Fibroblast of lung (primary cell): ENCODE data around the gene ANKS1A. TPM values are rescaled to one million over a fixed set of nuclear protein-coding genes. Genes with fewer than 3 reads are reported as not detected.

Experiments
- DNase-seq, 2 donors: peaks; one replicate each; pipeline versions ENCODE4 v3.0.0 to v3.0.0-alpha.2; 2010; ENCODE audit warnings: low read depth in 2 of 2
- H2AFZ ChIP-seq: 2 replicates; pipeline ENCODE4 v1.5.1; 2012; ENCODE audit warnings: low read length, control low read depth, inconsistent platforms
- H3K27ac ChIP-seq: 2 replicates; pipeline ENCODE4 v1.5.1; 2011; ENCODE audit warnings: low read length, control low read depth; ENCODE audit not compliant: insufficient read depth
- H3K27me3 ChIP-seq: 2 replicates; pipeline ENCODE4 v1.5.1; 2011; ENCODE audit warnings: mild to moderate bottlenecking, low read length; ENCODE audit not compliant: control insufficient read depth, insufficient read depth
- H3K36me3 ChIP-seq: 2 replicates; pipeline ENCODE4 v1.5.1; 2011; ENCODE audit warnings: low read length; ENCODE audit not compliant: control insufficient read depth, insufficient read depth
- H3K4me1 ChIP-seq: 2 replicates; pipeline ENCODE4 v1.5.1; 2011; ENCODE audit warnings: low read length; ENCODE audit not compliant: control insufficient read depth, insufficient read depth; ENCODE audit errors: extremely low read depth
- H3K4me2 ChIP-seq: 2 replicates; pipeline ENCODE4 v1.5.1; 2011; ENCODE audit warnings: low read length, control low read depth; ENCODE audit not compliant: insufficient read depth; ENCODE audit errors: extremely low read depth
- H3K4me3 ChIP-seq, 4 experiments: fragments of 200-600 bp in 1 of 4; sonication (generic) in 1 of 4; replicated peaks in 1 of 4; 2 replicates each; pipeline ENCODE4 v1.5.1; 2011 to 2016; ENCODE audit warnings: low read length in 4 of 4, low read depth in 3 of 4, mild to moderate bottlenecking in 3 of 4, control low read depth in 2 of 4, inconsistent platforms in 1 of 4, mixed read lengths in 1 of 4; ENCODE audit not compliant: insufficient read depth in 1 of 4; ENCODE audit errors: control extremely low read depth in 1 of 4
- H3K79me2 ChIP-seq: 2 replicates; pipeline ENCODE4 v1.5.1; 2012; ENCODE audit warnings: mild to moderate bottlenecking, low read length, inconsistent platforms; ENCODE audit not compliant: control insufficient read depth, insufficient read depth
- H3K9ac ChIP-seq: 2 replicates; pipeline ENCODE4 v1.5.1; 2011; ENCODE audit warnings: mild to moderate bottlenecking, low read length, control low read depth; ENCODE audit not compliant: insufficient read depth
- H3K9me3 ChIP-seq: 2 replicates; pipeline ENCODE4 v1.5.1; 2012; ENCODE audit warnings: low read depth, low read length; ENCODE audit not compliant: control insufficient read depth, insufficient read depth
- H4K20me1 ChIP-seq: 2 replicates; pipeline ENCODE4 v1.5.1; 2011; ENCODE audit warnings: low read length; ENCODE audit not compliant: control insufficient read depth, insufficient read depth; ENCODE audit errors: extremely low read depth
- EZH2 ChIP-seq: IDR thresholded peaks from 2 replicates; pipeline ENCODE4 v1.5.1; 2012; ENCODE audit warnings: low read length, control low read depth, mild to moderate bottlenecking; ENCODE audit errors: missing control alignments
- polyA plus RNA-seq, 2 donors: library from polyadenylated mRNA; depleted of rRNA in 1 of 2; stranded (reverse) in 1 of 2; unstranded in 1 of 2; fragments of >200 nt; gene quantifications; 2 replicates each; pipeline ENCODE4 v1.2.1, GENCODE V29; 2011 to 2012; ENCODE audit warnings: missing spikeins in 1 of 2
- total RNA-seq: library from RNA; depleted of rRNA; stranded (reverse); fragments of >200 nt; gene quantifications from 2 replicates; pipeline ENCODE4 v1.2.1, GENCODE V29; 2014
- TF ChIP-seq, protein P1 (sequence below), 2 donors: IDR thresholded peaks in 1 of 2; conservative IDR thresholded peaks in 1 of 2; 1 replicate in 1 of 2; 2 replicates in 1 of 2; pipeline ENCODE4 v1.5.1; 2011 to 2012; ENCODE audit warnings: low read length in 2 of 2, control low read depth in 1 of 2, inconsistent platforms in 1 of 2, low read depth in 1 of 2, mild to moderate bottlenecking in 1 of 2

Gene ANKS1A
- total and polyA plus RNA-seq, 2 donors (not counting 1 experiment from before 2014, with no cell fraction given): 3.6 to 7.8 TPM

DNA sequence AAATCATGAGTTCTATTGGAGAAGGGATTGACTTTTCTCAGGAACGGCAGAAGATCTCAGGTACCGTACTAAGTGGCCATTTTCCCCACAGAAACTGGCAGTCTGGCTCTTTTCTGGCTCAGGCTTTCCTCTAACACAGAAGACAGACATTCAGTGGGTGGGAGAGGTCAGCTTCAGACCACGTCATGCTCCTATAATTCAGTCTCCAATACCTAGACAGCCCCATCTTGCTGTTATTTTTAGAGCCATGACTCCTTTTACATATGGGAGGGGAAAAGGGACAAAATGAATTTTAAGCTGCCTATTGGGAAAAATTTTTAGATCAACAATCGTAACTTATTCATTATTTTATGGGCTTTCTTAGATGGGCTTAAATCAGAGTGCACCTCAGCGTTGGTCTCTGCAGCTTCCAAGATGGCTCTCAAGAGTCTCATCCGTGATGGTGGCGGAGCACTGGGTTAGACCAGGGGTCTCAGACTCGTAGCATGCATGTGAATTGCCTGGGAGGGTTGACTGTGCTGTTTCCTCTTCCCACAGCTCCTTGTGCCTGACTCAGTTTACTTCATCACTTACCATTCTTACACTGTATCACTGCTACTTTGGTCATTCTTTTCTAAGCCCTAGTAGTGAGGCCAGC lies 165.2 kb downstream of the ANKS1A start:
- H3K27ac ChIP-seq: no peak overlapping the region
- H3K4me2 ChIP-seq: no peak overlapping the region
- H3K4me3 ChIP-seq: no peak overlapping the region
- H2AFZ ChIP-seq: no peak overlapping the region
- TF ChIP-seq, protein P1, sequence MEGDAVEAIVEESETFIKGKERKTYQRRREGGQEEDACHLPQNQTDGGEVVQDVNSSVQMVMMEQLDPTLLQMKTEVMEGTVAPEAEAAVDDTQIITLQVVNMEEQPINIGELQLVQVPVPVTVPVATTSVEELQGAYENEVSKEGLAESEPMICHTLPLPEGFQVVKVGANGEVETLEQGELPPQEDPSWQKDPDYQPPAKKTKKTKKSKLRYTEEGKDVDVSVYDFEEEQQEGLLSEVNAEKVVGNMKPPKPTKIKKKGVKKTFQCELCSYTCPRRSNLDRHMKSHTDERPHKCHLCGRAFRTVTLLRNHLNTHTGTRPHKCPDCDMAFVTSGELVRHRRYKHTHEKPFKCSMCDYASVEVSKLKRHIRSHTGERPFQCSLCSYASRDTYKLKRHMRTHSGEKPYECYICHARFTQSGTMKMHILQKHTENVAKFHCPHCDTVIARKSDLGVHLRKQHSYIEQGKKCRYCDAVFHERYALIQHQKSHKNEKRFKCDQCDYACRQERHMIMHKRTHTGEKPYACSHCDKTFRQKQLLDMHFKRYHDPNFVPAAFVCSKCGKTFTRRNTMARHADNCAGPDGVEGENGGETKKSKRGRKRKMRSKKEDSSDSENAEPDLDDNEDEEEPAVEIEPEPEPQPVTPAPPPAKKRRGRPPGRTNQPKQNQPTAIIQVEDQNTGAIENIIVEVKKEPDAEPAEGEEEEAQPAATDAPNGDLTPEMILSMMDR (conservative IDR thresholded peaks at IDR 0.05 in 1 of 2, IDR thresholded peaks at IDR 0.05 in 1 of 2; ENCODE audit: low read depth in 1 of 2, low read length in 2 of 2): no peak
- TF ChIP-seq EZH2: no peak
- H3K9ac ChIP-seq: no peak overlapping the region
- H4K20me1 ChIP-seq: no peaks in the 10 kb centered on the region
- no peaks in the 10 kb centered on the region for H3K27me3 ChIP-seq
- no peaks in the 10 kb centered on the region for H3K79me2 ChIP-seq
- no peaks in the 10 kb centered on the region for H3K36me3 ChIP-seq
- peak in 1 of 2 donors; percentile 79 for DNase-seq
- no peaks in the 10 kb centered on the region for H3K9me3 ChIP-seq
- H3K4me1 ChIP-seq: peaks cover 21% of the 10 kb centered on the region

DNA sequence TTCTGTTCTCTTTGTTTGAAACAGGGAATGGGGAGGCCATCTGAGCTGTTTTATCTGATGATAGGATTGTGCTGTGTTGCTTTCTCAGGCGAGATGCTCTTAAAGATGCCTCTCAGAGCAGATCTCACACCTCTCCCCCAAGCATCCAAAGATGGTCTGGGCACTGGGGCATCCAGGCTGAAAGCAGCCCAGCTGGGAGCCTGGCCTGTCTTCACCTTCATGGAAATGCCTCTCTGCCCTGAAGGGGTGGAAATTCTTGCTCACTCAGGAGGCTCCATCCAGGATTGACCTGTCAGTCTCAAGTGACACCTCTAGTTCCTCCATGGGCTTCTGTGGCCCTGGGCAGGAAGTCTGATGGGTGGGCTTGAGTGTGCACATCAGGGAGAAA lies 165.7 kb downstream of the ANKS1A start:
- no peaks in the 10 kb centered on the region for H4K20me1 ChIP-seq
- no peaks in the 10 kb centered on the region for H3K9me3 ChIP-seq
- H3K27me3 ChIP-seq: no peaks in the 10 kb centered on the region
- no peak for DNase-seq
- H3K4me1 ChIP-seq: peaks cover 16% of the 10 kb centered on the region
- H3K79me2 ChIP-seq: no peaks in the 10 kb centered on the region
- no peak overlapping the region for H2AFZ ChIP-seq
- H3K4me3 ChIP-seq: no peak overlapping the region
- H3K4me2 ChIP-seq: no peak overlapping the region
- no peaks in the 10 kb centered on the region for H3K36me3 ChIP-seq
- no peak overlapping the region for H3K9ac ChIP-seq
- TF ChIP-seq, protein P1 (conservative IDR thresholded peaks at IDR 0.05 in 1 of 2, IDR thresholded peaks at IDR 0.05 in 1 of 2; ENCODE audit: low read depth in 1 of 2, low read length in 2 of 2): no peak
- TF ChIP-seq EZH2: no peak
- no peak overlapping the region for H3K27ac ChIP-seq

DNA sequence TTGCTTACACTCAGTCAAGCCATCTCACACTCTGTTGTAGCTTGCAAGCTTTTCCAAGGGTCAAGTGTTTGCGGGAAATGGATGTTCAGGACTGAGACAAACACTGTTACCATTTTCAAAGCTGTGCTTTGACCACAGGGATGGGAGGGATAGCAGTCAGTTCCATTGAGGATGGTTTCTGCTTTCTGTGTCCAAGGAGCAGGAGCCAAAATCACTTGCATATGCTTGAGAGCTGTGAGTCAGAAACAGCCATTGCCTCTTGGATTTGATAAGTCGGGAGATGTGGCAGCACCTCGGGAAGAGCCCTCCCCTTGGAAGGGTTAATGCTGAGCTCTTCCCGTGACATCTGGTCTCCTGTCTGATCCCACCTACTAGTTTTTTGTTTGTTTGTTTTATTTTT lies 166.8 kb downstream of the ANKS1A start:
- H3K27ac ChIP-seq: no peak overlapping the region
- DNase-seq: peak in 1 of 2 donors; percentile 22

More for the DNA sequence above, 166.8 kb downstream of the ANKS1A start:
- H3K27me3 ChIP-seq: no peaks in the 10 kb centered on the region
- no peaks in the 10 kb centered on the region for H3K9me3 ChIP-seq
- no peak overlapping the region for H3K4me2 ChIP-seq
- peaks cover 7% of the 10 kb centered on the region for H3K4me1 ChIP-seq
- no peak overlapping the region for H3K4me3 ChIP-seq
- no peaks in the 10 kb centered on the region for H3K79me2 ChIP-seq
- peaks cover 3% of the 10 kb centered on the region for H3K36me3 ChIP-seq
- no peak overlapping the region for H3K9ac ChIP-seq
- H2AFZ ChIP-seq: no peak overlapping the region
- H4K20me1 ChIP-seq: no peaks in the 10 kb centered on the region
- no peak for TF ChIP-seq EZH2
- TF ChIP-seq, protein P1 (conservative IDR thresholded peaks at IDR 0.05 in 1 of 2, IDR thresholded peaks at IDR 0.05 in 1 of 2; ENCODE audit: low read depth in 1 of 2, low read length in 2 of 2): no peak
